ENCODE data around the gene REEP6. TPM values are rescaled to one million over a fixed set of nuclear protein-coding genes. Genes with fewer than 3 reads are reported as not detected.
A peak's percentile ranks its signal among the peaks of the same experiment; 100 is the strongest.

The REEP6 gene
- total and polyA plus RNA-seq, 4 donors = 0.71 to 16.5 (median 1.9) TPM

- ATAC-seq (ENCODE audit: low FRiP score) (no peak), DNase-seq (no peak)
- intact Hi-C loops (cut with DNase I) = no loop called here
- Histone ChIP-seq H3K4me1 (ENCODE audit: control insufficient read depth in 1 of 2, insufficient read depth in 2 of 2, low read length in 2 of 2) (no peaks in the 10 kb centered on the region), H3K27ac (ENCODE audit: low read depth in 1 of 2, low read length in 2 of 2) (no peak overlapping the region), H3K36me3 (ENCODE audit: control insufficient read depth in 1 of 2, insufficient read depth in 2 of 2, low read length in 1 of 2) (no peaks in the 10 kb centered on the region), H3K9me3 (ENCODE audit: control insufficient read depth, low read length) (no peaks in the 10 kb centered on the region), H3K4me3 (ENCODE audit: low read length in 2 of 2) (peak overlapping the region in 1 of 2 donors; percentile 10), H3K27me3 (ENCODE audit: control insufficient read depth in 1 of 2, insufficient read depth in 2 of 2, low read length in 1 of 2) (peaks cover 0 to 2% of the 10 kb centered on the region in 2 donors)
- WGBS, 2 donors = 7 to 8% methylated on average over 28 of the region's 28 CpGs
These were observed 19.9 kb upstream of the REEP6 start for GRCh38 chr19:1471010-1471514.

GRCh38 chr19:1471515-1472160, 19.3 kb upstream of the REEP6 start:
- 26 to 28% methylated on average over 24 of the region's 24 CpGs for WGBS, 2 donors
- Histone ChIP-seq H3K36me3 (ENCODE audit: control insufficient read depth in 1 of 2, insufficient read depth in 2 of 2, low read length in 1 of 2) (no peaks in the 10 kb centered on the region), H3K4me1 (ENCODE audit: control insufficient read depth in 1 of 2, insufficient read depth in 2 of 2, low read length in 2 of 2) (no peaks in the 10 kb centered on the region), H3K4me3 (ENCODE audit: low read length in 2 of 2) (no peak overlapping the region), H3K27ac (ENCODE audit: low read depth in 1 of 2, low read length in 2 of 2) (no peak overlapping the region), H3K9me3 (ENCODE audit: control insufficient read depth, low read length) (no peaks in the 10 kb centered on the region), H3K27me3 (ENCODE audit: control insufficient read depth in 1 of 2, insufficient read depth in 2 of 2, low read length in 1 of 2) (peaks cover 0 to 2% of the 10 kb centered on the region in 2 donors)
- ATAC-seq (ENCODE audit: low FRiP score) (no peak), DNase-seq (no peak)
- intact Hi-C loops (cut with DNase I) = no loop called here

DNA sequence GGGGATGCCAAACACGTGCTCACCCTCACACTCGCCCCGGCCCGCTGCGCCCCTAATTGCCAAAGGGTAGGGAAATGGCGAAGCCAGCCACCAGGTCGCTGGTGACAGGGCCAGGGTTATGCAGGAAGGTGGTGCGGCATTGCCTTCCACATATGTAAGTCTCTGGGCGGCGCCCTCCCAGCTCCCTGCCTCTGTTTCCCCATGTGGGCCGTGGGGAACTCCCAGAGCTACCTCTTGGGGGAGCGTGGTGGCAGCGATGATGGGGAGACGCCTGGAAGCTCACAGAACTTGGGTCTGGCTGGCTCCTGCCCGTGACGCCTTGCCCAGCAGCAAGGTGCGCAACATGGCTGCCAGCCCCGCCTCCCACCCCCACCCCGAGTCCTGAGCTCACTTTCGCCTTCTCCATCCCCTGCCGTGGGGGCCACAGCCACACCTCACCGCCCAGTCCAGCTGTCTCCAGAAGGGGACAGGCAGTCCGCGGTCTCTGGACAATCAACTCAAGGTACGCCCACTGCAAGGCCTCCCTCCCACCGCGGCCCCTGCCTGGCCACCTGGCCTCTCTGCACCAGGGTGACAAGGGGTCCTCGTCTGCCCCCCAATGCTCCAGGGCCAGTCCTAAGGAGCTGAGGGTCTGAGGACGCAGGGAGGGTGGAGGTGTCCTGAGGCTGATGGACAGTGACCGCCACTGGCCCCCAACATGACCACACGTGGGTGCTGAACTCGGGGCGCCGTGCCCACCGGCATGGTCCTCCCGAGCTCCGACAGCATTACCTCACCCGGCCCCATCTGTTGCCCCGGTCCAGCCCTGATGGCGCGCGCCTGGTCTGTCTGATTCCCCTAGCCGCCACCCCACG, 18.5 kb upstream of the REEP6 start:
- no peak for DNase-seq
- Histone ChIP-seq H3K27ac (ENCODE audit: low read depth in 1 of 2, low read length in 2 of 2) (no peak overlapping the region), H3K27me3 (ENCODE audit: control insufficient read depth in 1 of 2, insufficient read depth in 2 of 2, low read length in 1 of 2) (peaks cover 0 to 2% of the 10 kb centered on the region in 2 donors), H3K9me3 (ENCODE audit: control insufficient read depth, low read length) (no peaks in the 10 kb centered on the region), H3K36me3 (ENCODE audit: control insufficient read depth in 1 of 2, insufficient read depth in 2 of 2, low read length in 1 of 2) (no peaks in the 10 kb centered on the region), H3K4me1 (ENCODE audit: control insufficient read depth in 1 of 2, insufficient read depth in 2 of 2, low read length in 2 of 2) (no peaks in the 10 kb centered on the region), H3K4me3 (ENCODE audit: low read length in 2 of 2) (no peak overlapping the region)
- no peak for ATAC-seq (ENCODE audit: low FRiP score)
- intact Hi-C loops (cut with DNase I) = no loop called here
- WGBS, 2 donors = 47 to 49% methylated on average over 42 to 44 of the region's 44 CpGs

DNA sequence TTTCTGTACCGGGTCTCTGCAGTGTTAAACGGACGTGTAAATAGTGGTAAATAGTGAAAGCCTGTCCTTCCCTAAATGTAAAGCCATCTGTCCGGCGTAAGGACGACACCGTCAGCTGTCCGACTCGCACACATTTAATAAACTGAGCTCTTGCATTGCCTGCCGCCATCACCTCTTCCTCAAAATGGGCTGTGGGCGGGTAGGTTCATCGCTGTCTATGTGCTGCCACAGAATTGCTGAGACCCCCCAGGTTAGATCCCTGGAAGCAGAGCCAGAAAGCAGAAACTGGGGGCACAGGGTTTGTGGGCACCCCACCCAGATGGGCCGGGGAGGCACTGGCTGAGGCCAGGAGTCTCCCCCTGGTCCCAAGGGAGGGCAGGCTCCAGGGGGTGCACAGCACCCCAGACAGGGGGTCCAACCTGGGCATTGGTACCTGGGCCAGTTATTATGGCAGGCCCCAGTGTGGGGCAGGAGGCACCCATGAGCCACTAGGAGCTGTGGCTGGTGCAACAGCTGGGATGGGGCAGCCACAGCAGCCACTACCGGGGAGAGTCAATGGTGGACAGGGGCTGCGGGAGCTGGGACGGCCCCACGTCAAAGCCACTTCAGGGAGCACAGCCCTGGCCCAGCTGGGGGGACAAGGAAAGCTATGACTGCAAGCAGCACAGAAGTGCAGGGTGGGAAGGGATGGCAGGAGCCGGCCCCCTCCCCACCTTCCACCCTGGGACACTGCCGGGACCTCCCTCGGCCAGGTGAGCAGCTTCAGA, 17.7 kb upstream of the REEP6 start:
- Histone ChIP-seq H3K27ac (ENCODE audit: low read depth in 1 of 2, low read length in 2 of 2) (no peak overlapping the region), H3K4me1 (ENCODE audit: control insufficient read depth in 1 of 2, insufficient read depth in 2 of 2, low read length in 2 of 2) (no peaks in the 10 kb centered on the region), H3K27me3 (ENCODE audit: control insufficient read depth in 1 of 2, insufficient read depth in 2 of 2, low read length in 1 of 2) (peaks cover 0 to 2% of the 10 kb centered on the region in 2 donors), H3K4me3 (ENCODE audit: low read length in 2 of 2) (no peak overlapping the region), H3K9me3 (ENCODE audit: control insufficient read depth, low read length) (no peaks in the 10 kb centered on the region), H3K36me3 (ENCODE audit: control insufficient read depth in 1 of 2, insufficient read depth in 2 of 2, low read length in 1 of 2) (no peaks in the 10 kb centered on the region)
- ATAC-seq (ENCODE audit: low FRiP score) = no peak
- 75 to 78% methylated on average over 20 of the region's 20 CpGs for WGBS, 2 donors
- intact Hi-C loops (cut with DNase I) = no loop called here
- DNase-seq = no peak

GRCh38 chr19:1474011-1474764, 16.8 kb upstream of the REEP6 start:
- H3K27ac ChIP-seq (ENCODE audit: low read depth in 1 of 2, low read length in 2 of 2) = no peak overlapping the region
- no peak overlapping the region for H3K4me3 ChIP-seq (ENCODE audit: low read length in 2 of 2)
- H3K9me3 ChIP-seq (ENCODE audit: control insufficient read depth, low read length) = no peaks in the 10 kb centered on the region
- WGBS, 2 donors = 70 to 74% methylated on average over 30 to 31 of the region's 31 CpGs
- H3K4me1 ChIP-seq (ENCODE audit: control insufficient read depth in 1 of 2, insufficient read depth in 2 of 2, low read length in 2 of 2) = no peaks in the 10 kb centered on the region
- ATAC-seq (ENCODE audit: low FRiP score) (no peak), DNase-seq (no peak)
- no peaks in the 10 kb centered on the region for H3K36me3 ChIP-seq (ENCODE audit: control insufficient read depth in 1 of 2, insufficient read depth in 2 of 2, low read length in 1 of 2)
- H3K27me3 ChIP-seq (ENCODE audit: control insufficient read depth in 1 of 2, insufficient read depth in 2 of 2, low read length in 1 of 2) = peaks cover 0 to 2% of the 10 kb centered on the region in 2 donors
- intact Hi-C loops (cut with DNase I) = no loop called here

GRCh38 chr19:1474765-1475351, 16.1 kb upstream of the REEP6 start:
- no peak overlapping the region for H3K27ac ChIP-seq (ENCODE audit: low read depth in 1 of 2, low read length in 2 of 2)
- WGBS, 2 donors = 88 to 91% methylated on average over 23 to 26 of the region's 26 CpGs

GRCh38 chr19:1475751-1476437, 15.1 kb upstream of the REEP6 start:
- H3K27ac ChIP-seq (ENCODE audit: low read depth in 1 of 2, low read length in 2 of 2) = no peak overlapping the region
- no peaks in the 10 kb centered on the region for H3K9me3 ChIP-seq (ENCODE audit: control insufficient read depth, low read length)
- ATAC-seq (ENCODE audit: low FRiP score) (no peak), DNase-seq (no peak)
- H3K4me1 ChIP-seq (ENCODE audit: control insufficient read depth in 1 of 2, insufficient read depth in 2 of 2, low read length in 2 of 2) = no peaks in the 10 kb centered on the region
- no peaks in the 10 kb centered on the region for H3K36me3 ChIP-seq (ENCODE audit: control insufficient read depth in 1 of 2, insufficient read depth in 2 of 2, low read length in 1 of 2)
- intact Hi-C loops (cut with DNase I) = no loop called here
- H3K27me3 ChIP-seq (ENCODE audit: control insufficient read depth in 1 of 2, insufficient read depth in 2 of 2, low read length in 1 of 2) = peaks cover 0 to 2% of the 10 kb centered on the region in 2 donors
- no peak overlapping the region for H3K4me3 ChIP-seq (ENCODE audit: low read length in 2 of 2)
- 91 to 92% methylated on average over 31 of the region's 31 CpGs for WGBS, 2 donors

More at GRCh38 chr19:1474765-1475351, 16.1 kb upstream of the REEP6 start:
- Histone ChIP-seq H3K9me3 (ENCODE audit: control insufficient read depth, low read length) (no peaks in the 10 kb centered on the region), H3K27me3 (ENCODE audit: control insufficient read depth in 1 of 2, insufficient read depth in 2 of 2, low read length in 1 of 2) (peaks cover 0 to 2% of the 10 kb centered on the region in 2 donors), H3K36me3 (ENCODE audit: control insufficient read depth in 1 of 2, insufficient read depth in 2 of 2, low read length in 1 of 2) (no peaks in the 10 kb centered on the region), H3K4me1 (ENCODE audit: control insufficient read depth in 1 of 2, insufficient read depth in 2 of 2, low read length in 2 of 2) (no peaks in the 10 kb centered on the region), H3K4me3 (ENCODE audit: low read length in 2 of 2) (no peak overlapping the region)
- intact Hi-C loops (cut with DNase I) = no loop called here
- ATAC-seq (ENCODE audit: low FRiP score) = no peak
- DNase-seq = no peak

Data from aorta (tissue), 5 donors.